Body of pancreas (tissue), 4 donors: ENCODE measurements around the gene COL26A1. TPM values are rescaled to one million over a fixed set of nuclear protein-coding genes. Genes with fewer than 3 reads are reported as not detected.

Experiments used
- ATAC-seq: fragments of 150-250 bp; one replicate; pipeline ENCODE4 v1.9.1; 2016
- DNase-seq, 4 donors: peaks; one replicate each; pipeline ENCODE4 v3.0.0-alpha.2; 2019
- H3K27ac ChIP-seq, 4 donors: fragments of 200-600 bp; sonication (generic); 1 replicate in 3 of 4; 2 replicates in 1 of 4; pipeline versions ENCODE4 v1.5.1 to v1.6.1; 2016 to 2019; ENCODE audit warnings: mild to moderate bottlenecking in 1 of 4, mixed read lengths in 1 of 4, moderate library complexity in 1 of 4
- H3K27me3 ChIP-seq, 2 donors: fragments of 200-600 bp; sonication (generic); one replicate each; pipeline ENCODE4 v1.6.0; 2016; ENCODE audit warnings: mild to moderate bottlenecking in 1 of 2
- H3K36me3 ChIP-seq, 2 donors: fragments of 200-600 bp; sonication (generic); replicated peaks in 1 of 2; 2 replicates each; pipeline ENCODE4 v1.5.1; 2016; ENCODE audit warnings: low read depth in 2 of 2; ENCODE audit not compliant: insufficient read depth in 1 of 2
- H3K4me1 ChIP-seq: fragments of 200-600 bp; sonication (generic); one replicate; pipeline ENCODE4 v1.6.0; 2016
- H3K4me3 ChIP-seq, 2 donors: fragments of 200-600 bp; sonication (generic); 1 replicate in 1 of 2; 2 replicates in 1 of 2; pipeline ENCODE4 v1.5.1; 2016 to 2019
- H3K9me3 ChIP-seq, 3 donors: fragments of 200-600 bp; sonication (generic); 1 replicate in 2 of 3; 2 replicates in 1 of 3; pipeline ENCODE4 v1.5.1; 2016
- CTCF ChIP-seq, 7 experiments: fragments of 450-650 bp in 4 of 7; fragments of 200-600 bp in 3 of 7; sonication (generic) in 3 of 7; IDR thresholded peaks; one replicate each; pipeline ENCODE4 v1.5.1; 2016 to 2019; ENCODE audit warnings: antibody characterized with exemption in 7 of 7
- POLR2A ChIP-seq, 3 donors: fragments of 450-650 bp; IDR thresholded peaks; one replicate each; pipeline ENCODE4 v1.6.1; 2016; ENCODE audit warnings: antibody characterized with exemption in 3 of 3, mild to moderate bottlenecking in 2 of 3
- WGBS, 2 donors: methylation state at CpG; one replicate each; pipeline ENCODE4 v1.1.5; 2017; 5-methylcytosine and 5-hydroxymethylcytosine counted together
- intact Hi-C: fragments of 100-400 bp; cut with DNase I; formaldehyde crosslinking; loops from one replicate; pipeline ENCODE4 v1.15.1; 2023
- total RNA-seq, 2 donors: library from RNA; depleted of rRNA; stranded (reverse); fragments of >200 nt; gene quantifications; one replicate each; pipeline ENCODE4 v1.1.0, GENCODE V29; 2016

The COL26A1 gene
- total RNA-seq, 2 donors from 2014 or later = 0.78 to 2.0 TPM

GRCh38 chr7:101598986-101599771, 236.5 kb downstream of the COL26A1 start:
- no peaks in the 10 kb centered on the region for H3K36me3 ChIP-seq
- H3K4me1 ChIP-seq = peaks cover 19% of the 10 kb centered on the region
- peak in 2 of 4 donors; percentile 9 to 23 for DNase-seq
- TF ChIP-seq CTCF (IDR thresholded peaks at IDR 0.05) = no peak
- no peak for TF ChIP-seq POLR2A (IDR thresholded peaks at IDR 0.05)
- intact Hi-C loops = no loop called here
- peak overlapping the region; percentile 50 to 82 (median 80) for H3K27ac ChIP-seq
- 81 to 100% methylated on average over 4 to 16 of the region's 16 CpGs for WGBS, 2 donors
- no peaks in the 10 kb centered on the region for H3K9me3 ChIP-seq
- H3K27me3 ChIP-seq = no peaks in the 10 kb centered on the region
- peak; percentile 19 for ATAC-seq
- no peak overlapping the region for H3K4me3 ChIP-seq

DNA sequence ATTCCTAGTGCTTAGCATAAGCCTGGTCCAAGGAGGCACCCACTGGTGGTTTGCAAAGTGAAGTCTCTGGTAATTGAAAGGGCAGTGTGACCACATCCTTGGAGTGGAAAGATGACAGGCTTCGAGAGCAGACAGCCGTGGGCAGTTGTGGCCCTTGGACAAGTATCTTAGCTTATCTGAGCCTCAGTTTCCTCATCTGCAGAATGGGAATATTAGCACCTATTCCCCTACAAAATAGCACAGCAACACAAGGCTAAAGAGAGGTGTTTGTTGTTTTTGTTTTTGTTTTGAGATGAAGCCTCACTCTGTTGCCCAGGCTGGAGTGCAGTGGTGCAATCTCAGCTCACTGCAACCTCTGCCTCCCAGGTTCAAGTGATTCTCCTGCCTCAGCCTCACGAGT, 237.1 kb downstream of the COL26A1 start:
- Histone ChIP-seq H3K9me3 (no peaks in the 10 kb centered on the region), H3K36me3 (no peaks in the 10 kb centered on the region), H3K4me3 (no peak overlapping the region), H3K27me3 (no peaks in the 10 kb centered on the region), H3K4me1 (peaks cover 19% of the 10 kb centered on the region), H3K27ac (peak overlapping the region in 2 of 4 donors; percentile 80 to 82)
- TF ChIP-seq POLR2A (IDR thresholded peaks at IDR 0.05) = no peak
- TF ChIP-seq CTCF (IDR thresholded peaks at IDR 0.05) = no peak
- no peak for ATAC-seq
- intact Hi-C loops = loop anchor here (10.0 kb wide), 1 partner anchor 635 kb away; no protein-coding TSS in a partner anchor
- no peak for DNase-seq
- WGBS, 2 donors = 67 to 77% methylated on average over 3 of the region's 3 CpGs

DNA sequence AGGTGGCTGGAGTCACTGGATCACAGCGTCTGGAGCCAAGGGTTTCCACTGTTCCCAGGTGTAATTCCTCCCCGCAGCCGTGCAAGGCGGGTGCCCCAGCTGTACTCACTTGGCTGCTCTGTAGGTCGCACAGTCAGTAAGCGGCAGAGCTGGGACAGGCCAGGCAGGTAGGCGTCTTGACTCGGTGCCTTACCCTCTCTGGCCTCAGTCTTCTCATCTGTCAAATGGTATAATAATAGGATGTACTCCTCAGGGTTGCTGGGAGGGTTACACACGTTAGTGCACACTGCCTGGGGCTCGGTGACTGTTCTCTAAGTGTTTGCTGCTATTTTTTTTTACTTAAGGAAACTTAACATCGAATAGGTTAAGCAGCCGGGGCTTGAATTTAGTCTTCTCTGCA, 239.4 kb downstream of the COL26A1 start:
- DNase-seq (no peak), ATAC-seq (no peak)
- Histone ChIP-seq H3K4me3 (no peak overlapping the region), H3K27me3 (no peaks in the 10 kb centered on the region), H3K36me3 (no peaks in the 10 kb centered on the region), H3K4me1 (peaks cover 19% of the 10 kb centered on the region), H3K27ac (no peak overlapping the region), H3K9me3 (no peaks in the 10 kb centered on the region)
- intact Hi-C loops = loop anchor here (10.0 kb wide), 1 partner anchor 633 kb away; no protein-coding TSS in a partner anchor
- TF ChIP-seq POLR2A (IDR thresholded peaks at IDR 0.05) (no peak), CTCF (IDR thresholded peaks at IDR 0.05) (no peak)
- 46 to 66% methylated on average over 10 to 12 of the region's 12 CpGs for WGBS, 2 donors

DNA sequence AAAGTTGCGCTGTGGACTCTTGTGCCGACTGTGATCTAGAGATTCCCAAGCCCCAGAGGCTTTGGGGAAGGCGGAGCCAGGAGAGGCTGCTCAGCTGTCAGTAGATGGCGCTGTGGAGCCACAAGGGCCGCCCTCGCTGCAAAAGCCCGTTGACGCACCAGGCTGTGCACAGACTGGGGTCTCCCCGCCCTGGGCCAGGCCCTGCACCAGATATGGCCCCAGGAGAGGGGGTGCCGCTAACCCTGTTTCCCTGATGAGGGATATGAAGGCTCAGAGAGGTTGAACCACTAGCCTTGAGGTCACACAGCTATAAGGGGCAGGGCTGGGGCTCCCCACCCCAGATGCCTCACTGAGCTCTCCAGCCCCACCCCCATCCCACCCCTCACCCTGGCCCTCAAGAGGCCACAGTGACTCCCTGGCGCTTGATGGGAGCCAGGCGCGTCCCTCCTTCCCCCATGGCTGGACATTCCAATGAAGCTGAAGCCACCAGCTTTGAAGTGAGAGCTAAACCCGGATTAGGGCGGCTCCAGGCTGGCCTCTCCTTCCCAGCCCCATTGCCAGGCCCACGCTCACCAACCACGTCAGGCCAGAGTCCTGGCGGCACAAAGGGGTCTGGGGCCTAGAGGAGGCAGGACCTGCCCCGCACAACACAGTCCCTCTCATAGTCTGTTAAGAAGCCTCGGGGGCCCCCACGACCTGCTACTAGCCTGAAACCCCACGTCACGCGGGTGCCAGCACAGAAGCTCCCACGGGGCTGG, 240.0 kb downstream of the COL26A1 start:
- peak; percentile 56 for ATAC-seq
- no peak overlapping the region for H3K4me3 ChIP-seq
- TF ChIP-seq CTCF (IDR thresholded peaks at IDR 0.05) (peak; percentile 71 to 95 (median 85)), POLR2A (IDR thresholded peaks at IDR 0.05) (no peak)
- H3K4me1 ChIP-seq = peaks cover 19% of the 10 kb centered on the region
- intact Hi-C loops = loop anchor here (10.0 kb wide), 1 partner anchor 632 kb away; no protein-coding TSS in a partner anchor
- DNase-seq = peak; percentile 75 to 80 (median 78)
- no peaks in the 10 kb centered on the region for H3K27me3 ChIP-seq
- WGBS, 2 donors = 3 to 35% methylated on average over 6 to 24 of the region's 25 CpGs
- no peaks in the 10 kb centered on the region for H3K36me3 ChIP-seq
- no peaks in the 10 kb centered on the region for H3K9me3 ChIP-seq
- H3K27ac ChIP-seq = no peak overlapping the region
